Heart left ventricle (tissue), 13 donors: ENCODE data around the gene IFNLR1.

Experiments
- POLR2A ChIP-seq, 2 donors: fragments of 450-650 bp; IDR thresholded peaks; one replicate each; pipeline ENCODE4 v1.6.1; 2017; ENCODE audit warnings: antibody characterized with exemption in 2 of 2, mild to moderate bottlenecking in 2 of 2, moderate library complexity in 2 of 2
- TF ChIP-seq, protein P1 (sequence below), 12 donors: fragments of 200-600 bp; sonication (generic) in 4 of 12; IDR thresholded peaks; one replicate each; pipeline versions ENCODE4 v1.5.0 to v1.8.0; 2018 to 2022; ENCODE audit warnings: antibody characterized with exemption in 12 of 12, mild to moderate bottlenecking in 5 of 12
- donor health status: ischemic (EF 13 %, LVEDD 7.1; RV severe dilation, severe dysfunction).
- donor health status: DM: no; HTN: yes; CAD: no.
- donor health status: DM: no; HTN: no; CAD: no.
- donor health status: ischemic (EF 25% LVEDD 6.9; RV normal size, moderate dysfunction).
- donor health status: ischemic (EF 25% LVEDD 5.7; RV mildly dilated, moderate dysfunction).
- donor health status: ischemic (EF 35%, LVEDD 5.7; RV mildly dilated, moderate dysfunction).
- donor health status: nonischemic (EF 11% LVEDD 7.7; RV severe dilation, severe dysfunction).
- donor health status: DM: yes; HTN: yes; CAD: no.
- donor health status: PGD.
- donor health status: ischemic (EF 29% LVEDD 5.4; RV normal size, mild dysfunction).
- donor health status: nonischemic (EF 23%, LVEDD 6.1; RV moderate dilation, normal function).

- TF ChIP-seq, protein P1, sequence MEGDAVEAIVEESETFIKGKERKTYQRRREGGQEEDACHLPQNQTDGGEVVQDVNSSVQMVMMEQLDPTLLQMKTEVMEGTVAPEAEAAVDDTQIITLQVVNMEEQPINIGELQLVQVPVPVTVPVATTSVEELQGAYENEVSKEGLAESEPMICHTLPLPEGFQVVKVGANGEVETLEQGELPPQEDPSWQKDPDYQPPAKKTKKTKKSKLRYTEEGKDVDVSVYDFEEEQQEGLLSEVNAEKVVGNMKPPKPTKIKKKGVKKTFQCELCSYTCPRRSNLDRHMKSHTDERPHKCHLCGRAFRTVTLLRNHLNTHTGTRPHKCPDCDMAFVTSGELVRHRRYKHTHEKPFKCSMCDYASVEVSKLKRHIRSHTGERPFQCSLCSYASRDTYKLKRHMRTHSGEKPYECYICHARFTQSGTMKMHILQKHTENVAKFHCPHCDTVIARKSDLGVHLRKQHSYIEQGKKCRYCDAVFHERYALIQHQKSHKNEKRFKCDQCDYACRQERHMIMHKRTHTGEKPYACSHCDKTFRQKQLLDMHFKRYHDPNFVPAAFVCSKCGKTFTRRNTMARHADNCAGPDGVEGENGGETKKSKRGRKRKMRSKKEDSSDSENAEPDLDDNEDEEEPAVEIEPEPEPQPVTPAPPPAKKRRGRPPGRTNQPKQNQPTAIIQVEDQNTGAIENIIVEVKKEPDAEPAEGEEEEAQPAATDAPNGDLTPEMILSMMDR (IDR thresholded peaks at IDR 0.05), result no peak
- no peak for TF ChIP-seq POLR2A (IDR thresholded peaks at IDR 0.05)
Measured at GRCh38 chr1:24175033-24175755, 11.9 kb downstream of the IFNLR1 start.
